H7 (cell line): ENCODE data around the gene EN1. TPM values are rescaled to one million over a fixed set of nuclear protein-coding genes. Genes with fewer than 3 reads are reported as not detected.

Source experiments
- DNase-seq: peaks from one replicate; pipeline ENCODE4 v3.0.0; 2012
- H3K27me3 ChIP-seq: 2 replicates; pipeline ENCODE4 v1.6.0; 2011; ENCODE audit warnings: mild to moderate bottlenecking, low read length; ENCODE audit not compliant: control insufficient read depth, insufficient read depth
- H3K36me3 ChIP-seq: replicated peaks from 2 replicates; pipeline ENCODE4 v1.5.1; 2011; ENCODE audit warnings: low read length; ENCODE audit not compliant: control insufficient read depth, insufficient read depth
- H3K4me3 ChIP-seq: 2 replicates; pipeline ENCODE4 v1.5.1; 2011; ENCODE audit warnings: low read depth, mild to moderate bottlenecking, control low read depth, low read length, moderate library complexity; ENCODE audit not compliant: insufficient read depth
- total RNA-seq: library from RNA; depleted of rRNA; stranded (reverse); fragments of >200 nt; shearing (Covaris generic); gene quantifications from 2 replicates; pipeline ENCODE4 v1.2.3, GENCODE V29; 2014

Gene EN1
- total RNA-seq, 1 experiment from 2014 or later = not detected

- no peak overlapping the region for H3K4me3 ChIP-seq
- no peaks in the 10 kb centered on the region for H3K36me3 ChIP-seq
- peak; percentile 26 for DNase-seq
- H3K27me3 ChIP-seq = peaks cover 64% of the 10 kb centered on the region
These were observed 13.1 kb upstream of the EN1 start for GRCh38 chr2:118860506-118860905.

- peak; percentile 66 for DNase-seq
- Histone ChIP-seq H3K27me3 (peaks cover 77% of the 10 kb centered on the region), H3K36me3 (no peaks in the 10 kb centered on the region), H3K4me3 (no peak overlapping the region; the same call in 1 of the 2 replicates)
These were observed 11.8 kb upstream of the EN1 start for GRCh38 chr2:118859157-118859770.

- Histone ChIP-seq H3K4me3 (peak overlapping the region; percentile 17; the same call in 1 of the 2 replicates), H3K27me3 (peaks cover 83% of the 10 kb centered on the region), H3K36me3 (no peaks in the 10 kb centered on the region)
- peak; percentile 71 for DNase-seq
These were observed 11.2 kb upstream of the EN1 start for GRCh38 chr2:118858485-118859156.

GRCh38 chr2:118857677-118858484 is 10.4 kb upstream of the EN1 start:
- Histone ChIP-seq H3K4me3 (peak overlapping the region; percentile 17; the same call in 1 of the 2 replicates), H3K36me3 (no peaks in the 10 kb centered on the region), H3K27me3 (peaks cover 90% of the 10 kb centered on the region)
- peak; percentile 63 for DNase-seq

- Histone ChIP-seq H3K27me3 (peaks cover 94% of the 10 kb centered on the region), H3K4me3 (no peak overlapping the region), H3K36me3 (no peaks in the 10 kb centered on the region)
- DNase-seq = peak; percentile 70
These were observed 9.7 kb upstream of the EN1 start for GRCh38 chr2:118856978-118857676.

GRCh38 chr2:118856330-118856977 is 9.0 kb upstream of the EN1 start:
- Histone ChIP-seq H3K27me3 (peaks cover 98% of the 10 kb centered on the region), H3K4me3 (no peak overlapping the region), H3K36me3 (no peaks in the 10 kb centered on the region)
- DNase-seq = peak; percentile 60

- Histone ChIP-seq H3K27me3 (peaks cover 98% of the 10 kb centered on the region), H3K4me3 (peak overlapping the region; percentile 38), H3K36me3 (no peaks in the 10 kb centered on the region)
- peak; percentile 96 for DNase-seq
These were observed 8.2 kb upstream of the EN1 start for GRCh38 chr2:118855451-118856279.

GRCh38 chr2:118854507-118855345 is 7.3 kb upstream of the EN1 start:
- peak overlapping the region; percentile 38 for H3K4me3 ChIP-seq

GRCh38 chr2:118853651-118854291 is 6.3 kb upstream of the EN1 start:
- Histone ChIP-seq H3K27me3 (peaks cover 98% of the 10 kb centered on the region), H3K36me3 (no peaks in the 10 kb centered on the region), H3K4me3 (no peak overlapping the region; the same call in 1 of the 2 replicates)
- DNase-seq = peak; percentile 76

More at GRCh38 chr2:118854507-118855345, 7.3 kb upstream of the EN1 start:
- Histone ChIP-seq H3K36me3 (no peaks in the 10 kb centered on the region), H3K27me3 (peaks cover 98% of the 10 kb centered on the region)
- DNase-seq = peak; percentile 80

GRCh38 chr2:118853129-118853640 is 5.7 kb upstream of the EN1 start:
- H3K4me3 ChIP-seq = no peak overlapping the region

GRCh38 chr2:118852605-118853128 is 5.2 kb upstream of the EN1 start:
- no peaks in the 10 kb centered on the region for H3K36me3 ChIP-seq
- peaks cover 96% of the 10 kb centered on the region for H3K27me3 ChIP-seq
- peak; percentile 72 for DNase-seq
- no peak overlapping the region for H3K4me3 ChIP-seq

More at GRCh38 chr2:118853129-118853640, 5.7 kb upstream of the EN1 start:
- peaks cover 98% of the 10 kb centered on the region for H3K27me3 ChIP-seq
- DNase-seq = peak; percentile 65
- H3K36me3 ChIP-seq = no peaks in the 10 kb centered on the region

GRCh38 chr2:118851650-118852049 is 4.2 kb upstream of the EN1 start:
- no peaks in the 10 kb centered on the region for H3K36me3 ChIP-seq
- no peak overlapping the region for H3K4me3 ChIP-seq
- peaks cover 95% of the 10 kb centered on the region for H3K27me3 ChIP-seq
- DNase-seq = peak; percentile 49
